K562 (cell line): ENCODE data around the gene CRIM1. TPM values are rescaled to one million over a fixed set of nuclear protein-coding genes. Genes with fewer than 3 reads are reported as not detected.

Experiments
- ARID4B ChIP-seq: sonication (generic); formaldehyde crosslinking; IDR thresholded peaks from 2 replicates; pipeline ENCODE4 v1.8.0; 2022; ENCODE audit warnings: mild to moderate bottlenecking, missing genetic modification reagents
- E2F3 ChIP-seq: fragments of 250-450 bp; sonication (Bioruptor Pico); IDR thresholded peaks from 2 replicates; pipeline ENCODE4 v1.4.0; 2020; ENCODE audit warnings: mild to moderate bottlenecking
- KDM1A ChIP-seq, 2 experiments: fragments of 450-650 bp; IDR thresholded peaks; 2 replicates each; pipeline ENCODE4 v1.6.1; 2016; ENCODE audit warnings: mild to moderate bottlenecking in 2 of 2
- PREB ChIP-seq: sonication (generic); formaldehyde crosslinking; IDR thresholded peaks from 2 replicates; pipeline ENCODE4 v1.8.1; 2023; ENCODE audit warnings: mild to moderate bottlenecking, missing genetic modification reagents
- TFAM ChIP-seq: fragments of 250-450 bp; sonication (Bioruptor Pico); conservative IDR thresholded peaks from 2 replicates; pipeline ENCODE4 v1.5.0; 2021; ENCODE audit warnings: mild to moderate bottlenecking, moderate library complexity
- TRIM24 ChIP-seq, 2 experiments: fragments of 450-650 bp; IDR thresholded peaks; 2 replicates each; pipeline ENCODE4 v1.6.1; 2016
- U2AF2 ChIP-seq: fragments of 200-400 bp; formaldehyde crosslinking; optimal IDR thresholded peaks from 2 replicates; pipeline ENCODE3; 2017; ENCODE audit warnings: low read depth, mild to moderate bottlenecking, low read length
- VEZF1 ChIP-seq: fragments of 200-800 bp; sonication (Bioruptor generic); IDR thresholded peaks from 2 replicates; pipeline ENCODE4 v1.6.1; 2017; ENCODE audit warnings: missing genetic modification characterization, missing compliant biosample characterization
- YBX1 ChIP-seq: fragments of 450-650 bp; IDR thresholded peaks from 2 replicates; pipeline ENCODE4 v1.7.1; 2016; ENCODE audit warnings: mild to moderate bottlenecking
- ZBTB17 ChIP-seq: fragments of 450-650 bp; formaldehyde crosslinking; IDR thresholded peaks from 2 replicates; pipeline ENCODE4 v1.4.0; 2020; ENCODE audit warnings: mild to moderate bottlenecking
- ZNF407 ChIP-seq: fragments of 450-650 bp; IDR thresholded peaks from 2 replicates; pipeline ENCODE4 v1.6.1; 2016; ENCODE audit warnings: low read depth
- polyA plus RNA-seq, 8 experiments: library from polyadenylated mRNA; depleted of rRNA in 4 of 8; stranded (reverse) in 5 of 8; unstranded in 3 of 8; fragments of >200 nt; fragmentation: Nextera tagmentation in 2 of 8; fragmentation: Illumina TruSeq in 1 of 8; extraction: Ambion mirVana in 2 of 8; extraction: Trizol in 1 of 8; gene quantifications; 2 replicates each; pipeline versions ENCODE4 v1.2.1 to v1.2.3, GENCODE V29; 2011 to 2014; ENCODE audit warnings: inconsistent platforms in 1 of 8, missing spikeins in 1 of 8
- total RNA-seq, 7 experiments: library from RNA; depleted of rRNA in 6 of 7; stranded (reverse); fragments of >200 nt in 6 of 7; fragmentation: Illumina TruSeq in 2 of 7; extraction: Trizol in 2 of 7; gene quantifications; 2 replicates each; pipeline versions ENCODE4 v1.2.1 to v1.2.3, GENCODE V29; 2011 to 2021; ENCODE audit warnings: low replicate concordance in 1 of 7

CRIM1 gene
- total and polyA plus RNA-seq, 9 of the 15 experiments (the other 6 are each of a cell fraction or from before 2014, with no cell fraction given) = 0.01 to 0.36 (median 0.06) TPM; not detected in 1

GRCh38 chr2:36476411-36476810, 120.8 kb downstream of the CRIM1 start (continued):
- TF ChIP-seq ARID4B (CRISPR knock-in tag) (no peak), TFAM (CRISPR knock-in tag) (no peak), YBX1 (no peak), ZBTB17 (CRISPR knock-in tag) (no peak), PREB (no peak), ZNF407 (no peak), U2AF2 (no peak), KDM1A (IDR thresholded peaks at IDR 0.05) (no peak), E2F3 (CRISPR knock-in tag) (no peak), TRIM24 (IDR thresholded peaks at IDR 0.05) (no peak), VEZF1 (CRISPR knock-in tag) (no peak)
